ENCODE results near the gene MSN.
"Not testable (repeated sequence)": the region's sequence is repeated elsewhere in the genome, so short reads cannot be mapped to it uniquely, and the experiment has no call there.

Gene MSN

GRCh38 chrX:65667503-65668376, at the start of gene MSN:
Gene MSN, plus strand, starts transcription at chrX:65667654. Its CDS starts 188 bp downstream, at chrX:65667842.
- peak within 1 kb of the TSS; percentile 89 for H3K4me3 ChIP-seq (ENCODE audit: low read length)
- peaks cover 51% of the 10 kb centered on the region for H3K79me2 ChIP-seq (ENCODE audit: low read length)
- H2AFZ ChIP-seq (ENCODE audit: low read length): peak within 1 kb of the TSS; percentile 39; the same call in 1 of the 2 replicates
- peak; percentile 70 for DNase-seq
- no peaks in the 10 kb centered on the region for H4K20me1 ChIP-seq (ENCODE audit: insufficient read depth, low read length)
- H3K9me3 ChIP-seq (replicated peaks; ENCODE audit: insufficient read depth, low read length): no peaks in the 10 kb centered on the region
- H3K9me2 ChIP-seq (replicated peaks; ENCODE audit: insufficient read depth, low read length): no peaks in the 10 kb centered on the region
- H3K9ac ChIP-seq (ENCODE audit: low read length): peak within 1 kb of the TSS; percentile 74
- peak within 1 kb of the TSS; percentile 67; the same call in 1 of the 2 replicates for H3K4me2 ChIP-seq (ENCODE audit: low read depth, low read length)
- peaks cover 24% of the 10 kb centered on the region for H3K4me1 ChIP-seq (ENCODE audit: low read length)
- H3F3A ChIP-seq (ENCODE audit: insufficient read depth, low read length): peaks cover 4% of the 10 kb centered on the region; the same call in 1 of the 2 replicates
- TF ChIP-seq EZH2phosphoT487 (IDR thresholded peaks at IDR 0.05; ENCODE audit: low read length) (no peak), EZH2 (optimal IDR thresholded peaks at IDR 0.05; ENCODE audit: low read depth, low read length) (no peak), CTCF (IDR thresholded peaks at IDR 0.05; ENCODE audit: low read length) (peak; percentile 14; the same call in 1 of the 2 replicates)
- no peaks in the 10 kb centered on the region for H3K27me3 ChIP-seq (replicated peaks; ENCODE audit: insufficient read depth, low read length)
- H3K27ac ChIP-seq (ENCODE audit: low read length): peak within 1 kb of the TSS; percentile 65; the same call in 1 of the 2 replicates
- no peaks in the 10 kb centered on the region; the same call in 1 of the 2 replicates for H3K36me3 ChIP-seq (replicated peaks; ENCODE audit: insufficient read depth, low read length)

- DNase-seq; H2AFZ ChIP-seq (ENCODE audit: low read length); H3K79me2 ChIP-seq (ENCODE audit: low read length); H3K4me1 ChIP-seq (ENCODE audit: low read length); H3K27me3 ChIP-seq (replicated peaks; ENCODE audit: insufficient read depth, low read length); H3K4me2 ChIP-seq (ENCODE audit: low read depth, low read length); H3K9ac ChIP-seq (ENCODE audit: low read length); H3K9me2 ChIP-seq (replicated peaks; ENCODE audit: insufficient read depth, low read length); H4K20me1 ChIP-seq (ENCODE audit: insufficient read depth, low read length); H3K4me3 ChIP-seq (ENCODE audit: low read length); H3K36me3 ChIP-seq (replicated peaks; ENCODE audit: insufficient read depth, low read length); H3K27ac ChIP-seq (ENCODE audit: low read length); H3K9me3 ChIP-seq (replicated peaks; ENCODE audit: insufficient read depth, low read length); H3F3A ChIP-seq (ENCODE audit: insufficient read depth, low read length): not testable (repeated sequence)
Observed at GRCh38 chrX:65620096-65620705, 47.3 kb upstream of the MSN start.

GRCh38 chrX:65630771-65631170, 36.7 kb upstream of the MSN start:
- H3K9me3 ChIP-seq (replicated peaks; ENCODE audit: insufficient read depth, low read length): no peaks in the 10 kb centered on the region
- H3K79me2 ChIP-seq (ENCODE audit: low read length): no peaks in the 10 kb centered on the region
- no peaks in the 10 kb centered on the region for H3K36me3 ChIP-seq (replicated peaks; ENCODE audit: insufficient read depth, low read length)
- no peak overlapping the region for H3K4me2 ChIP-seq (ENCODE audit: low read depth, low read length)
- H3K9me2 ChIP-seq (replicated peaks; ENCODE audit: insufficient read depth, low read length): no peaks in the 10 kb centered on the region
- H3K9ac ChIP-seq (ENCODE audit: low read length): no peak overlapping the region
- DNase-seq: no peak
- H3K4me1 ChIP-seq (ENCODE audit: low read length): no peaks in the 10 kb centered on the region
- no peaks in the 10 kb centered on the region for H3K27me3 ChIP-seq (replicated peaks; ENCODE audit: insufficient read depth, low read length)
- TF ChIP-seq EZH2 (optimal IDR thresholded peaks at IDR 0.05; ENCODE audit: low read depth, low read length): no peak
- no peak for TF ChIP-seq CTCF (IDR thresholded peaks at IDR 0.05; ENCODE audit: low read length)
- no peak for TF ChIP-seq EZH2phosphoT487 (IDR thresholded peaks at IDR 0.05; ENCODE audit: low read length)
- H3F3A ChIP-seq (ENCODE audit: insufficient read depth, low read length): no peaks in the 10 kb centered on the region
- H2AFZ ChIP-seq (ENCODE audit: low read length): no peak overlapping the region
- H3K4me3 ChIP-seq (ENCODE audit: low read length): no peak overlapping the region
- no peaks in the 10 kb centered on the region for H4K20me1 ChIP-seq (ENCODE audit: insufficient read depth, low read length)
- no peak overlapping the region for H3K27ac ChIP-seq (ENCODE audit: low read length)

Data from MM.1S (cell line).